Immature natural killer cell (primary cell): ENCODE data around the gene GRB14. TPM values are rescaled to one million over a fixed set of nuclear protein-coding genes. Genes with fewer than 3 reads are reported as not detected.
"Not testable (repeated sequence)": the region's sequence is repeated elsewhere in the genome, so short reads cannot be mapped to it uniquely, and the experiment has no call there.

Source experiments
- DNase-seq, 3 donors: peaks; one replicate each; pipeline ENCODE4 v3.0.0; 2022; ENCODE audit warnings: mixed read lengths in 1 of 3
- H3K27ac Mint-ChIP-seq, 6 donors: one replicate each; pipeline ENCODE4 v1.8.0; 2020; ENCODE audit warnings: mixed read lengths in 6 of 6, mild to moderate bottlenecking in 5 of 6, inconsistent platforms in 4 of 6, moderate library complexity in 3 of 6
- H3K27me3 Mint-ChIP-seq, 3 donors: one replicate each; pipeline ENCODE4 v1.8.0; 2020 to 2021; ENCODE audit warnings: low read depth in 3 of 3, mild to moderate bottlenecking in 3 of 3, mixed read lengths in 3 of 3, moderate library complexity in 3 of 3, inconsistent platforms in 1 of 3
- H3K36me3 Mint-ChIP-seq, 3 donors: one replicate each; pipeline ENCODE4 v1.8.0; 2020; ENCODE audit warnings: mixed read lengths in 3 of 3, inconsistent platforms in 2 of 3, mild to moderate bottlenecking in 2 of 3
- H3K4me1 Mint-ChIP-seq, 2 donors: one replicate each; pipeline ENCODE4 v1.8.0; 2020; ENCODE audit warnings: inconsistent platforms in 2 of 2, mild to moderate bottlenecking in 2 of 2, mixed read lengths in 2 of 2, moderate library complexity in 1 of 2
- H3K4me3 Mint-ChIP-seq, 5 donors: one replicate each; pipeline ENCODE4 v1.8.0; 2020; ENCODE audit warnings: mild to moderate bottlenecking in 5 of 5, mixed read lengths in 5 of 5, inconsistent platforms in 3 of 5, moderate library complexity in 3 of 5
- H3K9me3 Mint-ChIP-seq, 6 donors: one replicate each; pipeline ENCODE4 v1.8.0; 2020; ENCODE audit warnings: mild to moderate bottlenecking in 6 of 6, mixed read lengths in 6 of 6, inconsistent platforms in 4 of 6, moderate library complexity in 3 of 6
- polyA plus RNA-seq, 3 donors: library from polyadenylated mRNA; unstranded; fragments of 300-500 nt; fragmentation: Illumina TruSeq; gene quantifications; one replicate each; pipeline ENCODE4 v1.2.3, GENCODE V29; 2021

GRB14 gene
- polyA plus RNA-seq, 3 donors from 2014 or later, result 0.91 to 1.2 TPM; not detected in 1

DNA sequence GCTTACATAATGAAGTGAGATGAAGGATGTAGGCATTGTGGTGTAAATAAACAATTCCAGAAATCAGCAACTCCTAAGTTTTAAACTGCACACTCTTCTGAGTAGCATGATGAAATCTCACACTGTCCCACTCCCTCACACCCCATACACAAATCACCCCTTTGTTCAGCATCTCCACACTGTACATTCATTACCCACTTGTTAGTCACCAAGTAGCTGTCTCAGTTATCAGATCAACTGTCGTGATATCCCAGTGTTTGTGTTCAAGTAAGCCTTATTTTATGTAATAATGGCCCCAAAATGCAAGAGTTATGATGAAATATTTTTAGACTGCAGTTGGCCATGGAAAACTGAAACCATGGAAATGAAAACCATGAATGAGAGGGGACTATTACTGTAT, 135.7 kb downstream of the GRB14 start:
- Mint-ChIP-seq H3K27ac (no peak overlapping the region), H3K4me3 (no peak overlapping the region), H3K4me1 (no peaks in the 10 kb centered on the region), H3K36me3 (no peaks in the 10 kb centered on the region), H3K27me3 (peaks cover 0 to 3% (median 0%) of the 10 kb centered on the region in 3 donors), H3K9me3 (peaks cover 0 to 12% (median 0%) of the 10 kb centered on the region in 6 donors)
- DNase-seq, result no peak

DNA sequence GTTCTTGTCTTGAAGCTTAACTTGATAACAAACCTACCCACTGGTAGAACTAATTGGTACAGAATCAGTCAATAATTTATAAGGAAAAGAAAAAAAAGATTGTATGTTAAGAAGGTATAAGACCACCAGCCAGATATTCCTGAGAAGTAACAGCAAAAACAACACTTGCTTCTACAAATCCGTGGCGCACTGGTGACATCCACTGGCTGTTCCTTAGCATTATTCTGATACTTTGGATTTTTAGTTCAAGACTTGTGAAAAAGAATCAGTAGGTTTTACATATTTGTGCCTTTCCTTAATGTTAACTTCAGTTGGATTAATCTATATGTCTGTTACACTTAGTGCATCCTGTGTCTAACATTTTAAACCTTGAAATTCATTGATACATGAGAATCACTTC, 141.8 kb downstream of the GRB14 start:
- H3K27ac Mint-ChIP-seq, result no peak overlapping the region
- H3K9me3 Mint-ChIP-seq, result peaks cover 0 to 4% (median 0%) of the 10 kb centered on the region in 6 donors
- H3K4me1 Mint-ChIP-seq, result no peaks in the 10 kb centered on the region
- H3K36me3 Mint-ChIP-seq, result no peaks in the 10 kb centered on the region
- DNase-seq, result no peak
- peaks cover 0 to under 1% (median 0%) of the 10 kb centered on the region in 3 donors for H3K27me3 Mint-ChIP-seq
- H3K4me3 Mint-ChIP-seq, result no peak overlapping the region

DNA sequence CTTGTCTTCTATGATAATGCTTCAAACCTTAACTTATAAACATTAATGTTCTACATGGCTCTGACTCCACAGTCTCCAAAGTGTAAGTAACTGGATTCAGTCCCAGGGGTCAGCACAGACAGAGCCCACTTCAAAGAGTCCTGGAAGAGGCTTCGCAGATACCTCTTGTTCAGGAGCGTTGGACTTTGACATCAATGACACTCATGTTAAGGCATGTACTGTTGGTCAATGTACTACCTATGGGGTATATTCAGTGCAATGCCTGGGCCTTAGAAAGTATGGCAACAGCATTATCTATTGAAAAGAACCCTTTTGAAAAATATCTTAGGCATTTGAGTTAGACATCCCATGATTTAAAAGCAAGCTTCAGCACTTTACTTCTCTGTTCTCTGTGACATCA, 143.1 kb downstream of the GRB14 start:
- DNase-seq, result no peak
- no peaks in the 10 kb centered on the region for H3K27me3 Mint-ChIP-seq
- no peaks in the 10 kb centered on the region for H3K4me1 Mint-ChIP-seq
- H3K36me3 Mint-ChIP-seq, result no peaks in the 10 kb centered on the region
- H3K27ac Mint-ChIP-seq, result no peak overlapping the region
- H3K9me3 Mint-ChIP-seq, result peaks cover 0 to 2% (median 0%) of the 10 kb centered on the region in 6 donors
- no peak overlapping the region for H3K4me3 Mint-ChIP-seq

DNA sequence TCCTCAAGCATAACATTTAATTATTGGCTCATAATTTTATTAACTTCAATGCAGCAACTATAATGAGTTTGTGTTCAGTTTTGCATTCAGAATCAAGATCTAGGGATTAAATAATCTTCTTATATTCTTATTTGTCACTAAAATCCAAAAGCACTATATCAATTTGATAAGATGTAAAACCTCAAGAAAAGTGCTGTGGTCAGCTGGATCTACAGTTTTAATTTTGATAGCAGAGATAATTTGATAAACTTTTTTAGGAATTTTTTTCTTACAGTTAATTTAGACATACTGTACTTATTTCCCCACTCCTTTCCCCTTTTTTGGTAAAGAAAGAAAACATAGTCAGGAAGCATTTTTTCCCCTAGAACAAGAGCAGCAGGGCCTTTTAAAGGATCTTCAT, 146.4 kb downstream of the GRB14 start:
- Mint-ChIP-seq H3K27ac (no peak overlapping the region), H3K36me3 (no peaks in the 10 kb centered on the region), H3K27me3 (no peaks in the 10 kb centered on the region), H3K4me1 (no peaks in the 10 kb centered on the region), H3K4me3 (no peak overlapping the region), H3K9me3 (peaks cover 0 to 11% (median 3%) of the 10 kb centered on the region in 6 donors)
- DNase-seq, result no peak

DNA sequence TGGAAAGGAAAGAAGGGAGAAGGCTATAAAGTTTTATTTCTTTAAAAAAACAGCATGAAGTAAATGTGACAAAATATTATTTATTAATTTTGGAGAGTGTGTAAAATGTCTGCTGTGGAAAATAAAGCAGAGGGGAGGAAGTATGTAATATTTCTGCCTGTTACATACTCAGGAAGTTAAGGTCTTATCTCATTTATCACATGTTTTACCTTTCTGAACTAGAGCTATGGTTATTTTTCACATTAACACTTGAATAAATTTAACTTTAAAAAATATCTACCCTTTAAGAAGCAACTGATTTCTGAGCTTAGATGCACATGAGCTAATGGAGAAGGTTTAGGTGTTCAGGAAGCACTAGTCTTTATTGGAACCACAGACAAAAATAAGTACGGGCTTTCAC, 148.3 kb downstream of the GRB14 start:
- Mint-ChIP-seq H3K27ac (no peak overlapping the region), H3K4me3 (no peak overlapping the region), H3K27me3 (peaks cover 0 to 2% (median 0%) of the 10 kb centered on the region in 3 donors), H3K9me3 (peaks cover 0 to 11% (median 3%) of the 10 kb centered on the region in 6 donors), H3K4me1 (no peaks in the 10 kb centered on the region), H3K36me3 (no peaks in the 10 kb centered on the region)
- DNase-seq, result no peak

DNA sequence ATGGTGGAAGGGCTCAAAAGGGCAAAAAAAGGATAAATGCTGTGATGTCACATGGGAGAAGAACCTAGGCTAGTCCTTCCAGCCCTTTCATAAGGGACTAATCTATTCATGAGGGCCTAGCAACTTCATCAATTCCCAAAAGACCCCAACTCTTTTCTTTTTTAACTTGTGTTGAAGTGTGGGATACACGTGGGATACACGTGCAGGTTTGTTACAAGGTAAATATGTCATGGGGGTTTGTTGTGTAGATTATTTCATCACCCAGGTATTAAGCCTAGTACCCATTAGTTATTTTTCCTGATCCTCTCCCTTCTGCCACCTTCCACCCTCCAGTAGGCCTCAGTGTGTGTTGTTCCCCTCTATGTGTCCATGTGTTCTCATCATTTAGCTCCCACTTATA, 156.2 kb downstream of the GRB14 start:
- H3K27ac Mint-ChIP-seq, result not testable (repeated sequence)

DNA sequence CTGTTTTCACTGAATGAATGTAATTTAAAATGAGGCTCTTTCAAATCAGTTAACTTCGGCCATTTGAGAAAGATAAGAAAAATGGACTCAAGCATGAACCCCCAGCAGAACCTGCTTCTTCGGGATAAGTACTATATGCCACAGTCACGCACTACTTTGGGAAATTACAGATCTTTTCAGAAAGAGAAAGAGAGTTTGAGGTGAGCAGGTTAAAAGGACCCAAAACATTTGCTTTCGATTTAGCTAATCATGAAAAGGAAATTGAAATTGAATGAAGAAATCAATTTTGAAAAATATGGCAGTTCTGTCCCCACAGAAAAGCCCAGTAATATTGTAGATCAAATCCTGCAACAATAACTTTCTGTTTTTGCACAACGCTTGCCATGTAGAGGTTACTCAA, 156.9 kb downstream of the GRB14 start:
- no peaks in the 10 kb centered on the region for H3K4me1 Mint-ChIP-seq
- no peak overlapping the region for H3K27ac Mint-ChIP-seq
- no peak for DNase-seq
- peaks cover 0 to 5% (median 0%) of the 10 kb centered on the region in 3 donors for H3K27me3 Mint-ChIP-seq
- peaks cover 2 to 8% (median 5%) of the 10 kb centered on the region in 6 donors for H3K9me3 Mint-ChIP-seq
- H3K36me3 Mint-ChIP-seq, result no peaks in the 10 kb centered on the region
- no peak overlapping the region for H3K4me3 Mint-ChIP-seq

More for the DNA sequence above, 156.2 kb downstream of the GRB14 start:
- H3K4me1 Mint-ChIP-seq, H3K27me3 Mint-ChIP-seq, H3K9me3 Mint-ChIP-seq, DNase-seq, H3K36me3 Mint-ChIP-seq, H3K4me3 Mint-ChIP-seq: not testable (repeated sequence)

DNA sequence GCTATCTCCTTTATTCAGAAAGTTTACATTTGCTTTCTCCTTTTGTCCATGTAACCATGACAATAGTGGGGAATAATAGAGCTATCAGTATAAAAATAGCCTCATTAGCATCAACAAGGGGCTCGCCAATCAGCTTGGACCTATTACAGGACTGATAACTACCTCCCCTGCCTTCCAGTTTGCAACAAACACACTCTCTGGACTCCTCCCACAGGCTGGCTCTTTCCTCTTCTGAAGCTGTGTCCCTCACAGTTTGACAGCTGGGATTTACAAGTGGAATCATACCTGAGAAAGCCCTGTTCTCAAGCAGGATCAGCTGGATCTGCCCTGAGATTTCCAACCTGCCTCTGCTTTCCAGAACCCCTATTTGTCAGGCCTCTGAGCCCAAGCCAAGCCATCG, 162.5 kb downstream of the GRB14 start:
- H3K36me3 Mint-ChIP-seq, result no peaks in the 10 kb centered on the region
- H3K27ac Mint-ChIP-seq, result no peak overlapping the region
- no peak overlapping the region for H3K4me3 Mint-ChIP-seq
- DNase-seq, result no peak
- H3K4me1 Mint-ChIP-seq, result no peaks in the 10 kb centered on the region
- peaks cover 0 to 4% (median 3%) of the 10 kb centered on the region in 3 donors for H3K27me3 Mint-ChIP-seq
- peaks cover 2 to 23% (median 9%) of the 10 kb centered on the region in 6 donors for H3K9me3 Mint-ChIP-seq

DNA sequence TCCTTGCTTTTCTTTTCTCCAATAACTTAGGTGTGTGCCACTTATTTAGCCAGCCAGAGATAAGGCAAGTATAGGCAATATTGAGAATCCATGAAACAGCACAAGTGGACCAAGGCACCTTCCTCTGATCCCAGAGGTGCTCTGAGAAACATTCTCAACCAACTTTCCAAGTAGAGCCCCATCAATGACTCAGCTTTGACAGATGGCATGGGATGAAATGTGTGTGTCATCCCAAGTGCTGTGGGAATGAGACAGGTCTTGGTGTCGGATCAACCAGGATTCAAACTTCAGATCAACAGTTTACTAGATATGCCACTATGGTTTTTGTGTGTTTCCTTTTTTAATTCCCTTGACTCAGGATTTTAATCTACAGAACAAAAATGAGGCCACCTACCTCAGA, 164.0 kb downstream of the GRB14 start:
- Mint-ChIP-seq H3K36me3 (no peaks in the 10 kb centered on the region), H3K27me3 (peaks cover 0 to 7% (median 1%) of the 10 kb centered on the region in 3 donors), H3K9me3 (peaks cover 2 to 23% (median 4%) of the 10 kb centered on the region in 6 donors)

DNA sequence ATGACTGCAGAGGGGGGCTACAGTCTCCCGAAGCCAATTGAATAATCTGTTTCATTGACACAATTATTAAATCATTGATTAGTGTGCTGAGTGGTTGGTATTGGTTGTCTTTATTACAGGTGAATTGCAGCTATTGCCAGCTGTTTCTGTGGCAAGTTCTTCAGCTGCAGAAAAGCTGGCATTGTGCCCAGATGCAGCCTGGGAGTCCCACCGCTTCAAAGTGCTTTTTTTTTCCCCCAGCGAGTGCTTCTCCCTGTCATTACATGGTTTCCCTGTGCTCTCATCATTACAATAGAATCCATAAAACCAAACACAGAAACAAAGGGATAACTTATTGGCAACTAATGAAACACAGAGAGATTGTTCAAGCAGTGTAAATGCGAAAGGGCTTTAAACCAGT, 164.7 kb downstream of the GRB14 start:
- no peaks in the 10 kb centered on the region for H3K36me3 Mint-ChIP-seq
- H3K27me3 Mint-ChIP-seq, result peaks cover 0 to 7% (median 1%) of the 10 kb centered on the region in 3 donors
- H3K9me3 Mint-ChIP-seq, result peaks cover 2 to 23% (median 4%) of the 10 kb centered on the region in 6 donors
- no peak overlapping the region for H3K4me3 Mint-ChIP-seq
- DNase-seq, result no peak
- no peak overlapping the region for H3K27ac Mint-ChIP-seq
- H3K4me1 Mint-ChIP-seq, result no peaks in the 10 kb centered on the region

More for the DNA sequence above, 164.0 kb downstream of the GRB14 start:
- H3K27ac Mint-ChIP-seq, result no peak overlapping the region
- DNase-seq, result no peak
- no peak overlapping the region for H3K4me3 Mint-ChIP-seq
- H3K4me1 Mint-ChIP-seq, result no peaks in the 10 kb centered on the region

DNA sequence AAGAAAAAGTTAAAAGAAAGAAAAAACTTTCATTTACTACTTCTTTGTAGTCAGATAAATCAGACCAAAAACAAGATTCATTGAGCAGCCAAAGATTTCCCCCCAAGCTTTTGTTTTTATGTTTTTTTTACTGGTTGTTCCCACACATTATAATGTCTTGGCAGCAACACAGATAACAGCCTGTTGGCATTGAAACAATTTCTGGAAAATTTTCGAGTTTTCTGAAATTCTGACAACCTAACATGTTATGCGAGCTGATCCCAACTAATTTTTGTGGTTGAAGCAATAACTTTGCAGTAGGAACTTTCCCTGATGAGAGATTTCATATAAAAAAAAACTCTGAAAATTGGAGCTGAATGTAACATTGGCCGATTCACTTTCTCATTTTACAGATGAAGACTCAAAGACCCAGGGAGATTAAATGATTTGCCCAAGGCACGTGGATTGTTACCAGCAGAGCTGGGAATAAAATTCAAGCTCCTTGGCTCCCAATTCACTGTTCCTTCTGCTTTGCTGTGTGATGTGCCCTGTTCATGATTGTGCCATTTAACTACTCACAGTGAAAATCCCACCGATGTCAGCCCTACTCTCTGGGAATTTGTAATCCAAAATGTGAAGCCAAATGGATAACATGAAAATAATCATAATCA, 167.5 kb downstream of the GRB14 start:
- no peaks in the 10 kb centered on the region for H3K4me1 Mint-ChIP-seq
- H3K9me3 Mint-ChIP-seq, result peaks cover 0 to 21% (median 6%) of the 10 kb centered on the region in 6 donors
- no peaks in the 10 kb centered on the region for H3K36me3 Mint-ChIP-seq
- H3K4me3 Mint-ChIP-seq, result no peak overlapping the region
- no peak for DNase-seq
- no peak overlapping the region for H3K27ac Mint-ChIP-seq
- peaks cover 0 to 7% (median 1%) of the 10 kb centered on the region in 3 donors for H3K27me3 Mint-ChIP-seq

DNA sequence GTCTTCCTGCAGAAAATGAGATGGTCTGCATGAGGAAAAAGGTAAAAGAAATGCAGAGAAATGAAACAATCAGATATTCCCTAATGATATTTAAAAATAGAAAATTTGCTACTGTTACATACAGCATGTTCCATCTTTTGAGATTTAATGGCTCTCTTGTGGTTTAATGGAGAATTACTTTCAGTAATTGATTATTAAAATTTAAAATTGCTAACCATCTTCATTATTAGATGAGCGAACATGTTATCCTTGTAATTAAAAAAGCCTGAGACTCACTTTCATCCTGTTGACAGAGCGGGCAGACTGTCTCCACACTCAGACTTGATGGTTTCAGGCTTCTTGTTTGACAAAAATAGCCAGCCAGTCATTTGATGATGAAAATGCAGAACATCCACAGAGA, 171.0 kb downstream of the GRB14 start:
- H3K4me3 Mint-ChIP-seq, result no peak overlapping the region

DNA sequence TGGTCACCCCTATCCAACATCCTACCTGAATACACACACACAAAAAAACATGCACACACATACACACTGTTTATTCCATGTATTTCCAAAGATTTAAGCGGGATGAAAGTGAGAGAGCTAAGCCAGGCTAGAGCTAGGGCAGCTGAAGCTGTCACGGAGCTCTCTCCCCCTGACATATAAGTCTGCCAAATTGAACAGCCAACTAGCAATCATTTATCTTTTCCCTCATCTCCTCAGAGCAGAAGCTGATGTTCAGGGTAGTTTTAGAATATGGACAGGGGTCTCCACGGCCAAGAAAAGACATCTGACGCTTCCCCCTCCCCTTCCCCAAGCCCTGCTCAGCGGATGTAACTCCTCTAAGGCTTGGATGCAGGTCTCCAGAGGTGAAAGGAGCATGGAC, 171.6 kb downstream of the GRB14 start:
- Mint-ChIP-seq H3K4me3 (no peak overlapping the region), H3K36me3 (no peaks in the 10 kb centered on the region), H3K9me3 (peaks cover 0 to 13% (median 4%) of the 10 kb centered on the region in 6 donors), H3K27me3 (peaks cover 0 to 4% (median 1%) of the 10 kb centered on the region in 3 donors), H3K4me1 (no peaks in the 10 kb centered on the region), H3K27ac (no peak overlapping the region)
- no peak for DNase-seq

More for the DNA sequence above, 171.0 kb downstream of the GRB14 start:
- Mint-ChIP-seq H3K4me1 (no peaks in the 10 kb centered on the region), H3K36me3 (no peaks in the 10 kb centered on the region), H3K27me3 (peaks cover 0 to 4% (median 1%) of the 10 kb centered on the region in 3 donors), H3K9me3 (peaks cover 0 to 17% (median 4%) of the 10 kb centered on the region in 6 donors), H3K27ac (no peak overlapping the region)
- DNase-seq, result no peak

DNA sequence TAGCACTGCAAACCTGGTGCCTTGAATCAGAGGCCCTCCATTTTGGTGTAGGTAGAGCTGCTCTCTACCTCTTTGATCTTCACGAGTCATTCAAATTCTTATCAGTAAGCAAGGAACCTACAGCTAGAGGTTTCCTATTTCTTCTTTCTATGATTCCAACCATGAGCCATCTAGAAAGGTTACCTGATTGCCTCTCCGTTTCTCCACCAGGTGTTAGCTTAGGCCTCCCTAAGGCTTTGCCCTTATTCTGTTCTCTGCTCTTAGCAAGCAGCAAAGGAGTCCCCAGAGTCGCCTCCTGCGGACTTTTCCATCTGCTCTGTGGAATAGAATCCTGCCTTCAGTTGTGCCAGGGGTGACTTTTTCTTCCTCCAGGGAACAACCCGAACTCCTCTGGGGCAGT, 173.6 kb downstream of the GRB14 start:
- H3K27me3 Mint-ChIP-seq, result peaks cover 0 to 1% (median 0%) of the 10 kb centered on the region in 3 donors
- H3K4me3 Mint-ChIP-seq, result no peak overlapping the region
- H3K27ac Mint-ChIP-seq, result no peak overlapping the region
- no peak for DNase-seq
- H3K9me3 Mint-ChIP-seq, result peaks cover 0 to 6% (median 3%) of the 10 kb centered on the region in 6 donors
- H3K4me1 Mint-ChIP-seq, result no peaks in the 10 kb centered on the region
- no peaks in the 10 kb centered on the region for H3K36me3 Mint-ChIP-seq
